ENCODE results near the gene ZNF91.
"Not testable (repeated sequence)": the region's sequence is repeated elsewhere in the genome, so short reads cannot be mapped to it uniquely, and the experiment has no call there.

The ZNF91 gene

GRCh38 chr19:23395041-23395721 is at the start of gene ZNF91:
Gene ZNF91 (minus strand): TSS chr19:23395471. CDS start chr19:23395354, 117 bp downstream.
- peak; percentile 68 to 92 for DNase-seq (ENCODE audit: low read depth in 1 of 2, low spot score in 1 of 2)

- no peak for DNase-seq (ENCODE audit: low read depth in 1 of 2, low spot score in 1 of 2)
Observed at GRCh38 chr19:23440791-23441190, 45.5 kb upstream of the ZNF91 start.

- no peak for DNase-seq (ENCODE audit: low read depth in 1 of 2, low spot score in 1 of 2)
Observed at GRCh38 chr19:23440207-23440606, 44.9 kb upstream of the ZNF91 start.

DNA sequence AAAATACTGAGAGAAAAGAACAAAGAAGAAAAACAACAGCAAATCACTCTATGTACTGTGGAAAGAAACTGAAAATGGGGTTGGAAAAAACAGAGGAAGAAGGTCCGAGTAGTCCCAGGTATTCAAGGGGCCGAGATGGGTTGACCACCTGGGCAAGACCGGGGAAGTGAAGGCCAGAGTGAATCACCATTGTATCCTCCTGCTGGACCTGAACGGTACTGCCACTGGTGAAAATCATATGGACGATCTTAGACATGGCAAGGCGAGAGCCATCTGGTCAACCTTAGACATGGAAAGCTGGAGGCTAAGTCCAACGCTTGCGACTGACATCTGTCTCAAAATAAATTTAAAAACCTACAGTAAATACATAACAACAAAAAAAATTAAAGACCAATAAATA is 44.4 kb upstream of the ZNF91 start:
- no peak for DNase-seq (ENCODE audit: low read depth in 1 of 2, low spot score in 1 of 2)

- DNase-seq (ENCODE audit: low read depth in 1 of 2, low spot score in 1 of 2), result no peak
Observed at GRCh38 chr19:23437901-23438300, 42.6 kb upstream of the ZNF91 start.

DNA sequence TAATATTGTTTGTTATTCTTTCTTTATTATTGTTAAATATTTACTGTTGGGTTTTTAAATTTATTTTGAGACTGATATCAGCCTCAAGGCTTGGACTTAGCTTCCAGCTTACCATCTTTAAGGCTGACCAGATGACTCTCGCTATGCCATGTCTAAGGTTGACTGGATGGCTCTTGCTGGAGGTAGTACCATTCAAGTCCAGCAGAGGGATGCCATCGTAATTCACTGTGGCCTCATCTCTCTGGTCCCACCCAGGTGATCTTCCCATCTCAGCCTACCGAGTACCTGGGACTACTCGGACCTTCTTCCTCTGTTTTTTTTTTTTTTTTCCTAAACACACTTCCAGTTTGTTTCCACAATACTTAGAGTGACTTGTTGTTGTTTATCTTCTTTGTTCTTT is 41.7 kb upstream of the ZNF91 start:
- DNase-seq (ENCODE audit: low read depth in 1 of 2, low spot score in 1 of 2), result no peak

DNA sequence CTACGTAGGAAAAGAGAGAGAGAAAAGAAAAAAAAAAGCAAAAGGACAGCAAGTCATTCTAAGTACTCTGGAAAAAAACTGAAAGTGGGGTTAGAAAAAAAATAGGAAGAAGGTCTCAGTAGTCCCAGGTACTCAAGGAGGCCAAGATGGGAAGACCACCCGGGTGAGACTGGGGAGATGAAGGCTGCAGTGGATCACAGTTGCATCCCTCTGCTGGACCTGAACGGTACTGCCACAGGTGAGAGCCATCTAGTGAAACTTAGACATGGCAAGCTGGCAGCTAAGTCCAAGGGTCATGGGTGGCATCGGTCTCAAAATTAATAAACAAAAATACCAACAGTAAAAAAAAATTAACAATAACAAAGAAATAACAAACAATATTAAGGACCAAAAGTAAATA is 41.0 kb upstream of the ZNF91 start:
- DNase-seq (ENCODE audit: low read depth in 1 of 2, low spot score in 1 of 2), result no peak

GRCh38 chr19:23420824-23421223 is 25.6 kb upstream of the ZNF91 start:
- DNase-seq (ENCODE audit: low read depth in 1 of 2, low spot score in 1 of 2), result no peak

DNA sequence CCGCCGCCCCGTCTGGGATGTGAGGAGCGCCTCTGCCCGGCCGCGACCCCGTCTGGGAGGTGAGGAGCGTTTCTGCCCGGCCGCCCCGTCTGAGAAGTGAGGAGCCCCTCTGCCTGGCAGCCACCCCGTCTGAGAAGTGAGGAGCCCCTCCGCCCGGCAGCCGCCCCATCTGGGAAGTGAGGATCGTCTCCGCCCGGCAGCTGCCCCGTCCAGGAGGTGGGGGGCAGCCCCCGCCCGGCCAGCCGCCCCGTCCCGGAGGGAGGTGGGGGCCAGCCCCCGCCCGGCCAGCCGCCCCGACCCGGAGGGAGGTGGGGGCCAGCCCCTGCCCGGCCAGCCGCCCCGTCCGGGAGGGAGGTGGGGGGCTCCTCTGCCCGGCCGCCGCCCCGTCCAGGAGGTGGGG is 24.0 kb upstream of the ZNF91 start:
- DNase-seq (ENCODE audit: low read depth in 1 of 2, low spot score in 1 of 2), result not testable (repeated sequence)

- DNase-seq (ENCODE audit: low read depth in 1 of 2, low spot score in 1 of 2), result no peak
Observed at GRCh38 chr19:23415561-23416191, 20.4 kb upstream of the ZNF91 start.

DNA sequence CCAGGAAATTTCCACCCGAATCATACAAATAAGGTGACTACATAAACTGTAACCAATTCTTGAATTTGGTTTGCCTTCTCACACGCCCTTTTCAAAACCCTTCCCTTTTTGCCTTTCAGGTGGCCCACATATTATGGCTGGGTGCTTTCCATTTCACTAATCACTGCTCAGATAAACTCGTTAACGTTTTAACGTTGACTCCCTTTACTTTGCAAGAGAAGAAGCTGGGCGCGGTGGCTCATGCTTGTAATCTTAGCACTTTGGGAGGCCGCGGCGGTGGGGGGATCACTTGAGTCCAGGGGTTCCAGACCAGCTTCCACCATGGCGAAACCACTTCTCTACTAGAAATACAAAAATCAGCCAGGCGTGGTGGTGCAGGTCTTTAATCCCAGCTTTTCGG is 19.8 kb upstream of the ZNF91 start:
- DNase-seq (ENCODE audit: low read depth in 1 of 2, low spot score in 1 of 2), result no peak

GRCh38 chr19:23410155-23410554 is 14.9 kb upstream of the ZNF91 start:
- no peak for DNase-seq (ENCODE audit: low read depth in 1 of 2, low spot score in 1 of 2)

DNA sequence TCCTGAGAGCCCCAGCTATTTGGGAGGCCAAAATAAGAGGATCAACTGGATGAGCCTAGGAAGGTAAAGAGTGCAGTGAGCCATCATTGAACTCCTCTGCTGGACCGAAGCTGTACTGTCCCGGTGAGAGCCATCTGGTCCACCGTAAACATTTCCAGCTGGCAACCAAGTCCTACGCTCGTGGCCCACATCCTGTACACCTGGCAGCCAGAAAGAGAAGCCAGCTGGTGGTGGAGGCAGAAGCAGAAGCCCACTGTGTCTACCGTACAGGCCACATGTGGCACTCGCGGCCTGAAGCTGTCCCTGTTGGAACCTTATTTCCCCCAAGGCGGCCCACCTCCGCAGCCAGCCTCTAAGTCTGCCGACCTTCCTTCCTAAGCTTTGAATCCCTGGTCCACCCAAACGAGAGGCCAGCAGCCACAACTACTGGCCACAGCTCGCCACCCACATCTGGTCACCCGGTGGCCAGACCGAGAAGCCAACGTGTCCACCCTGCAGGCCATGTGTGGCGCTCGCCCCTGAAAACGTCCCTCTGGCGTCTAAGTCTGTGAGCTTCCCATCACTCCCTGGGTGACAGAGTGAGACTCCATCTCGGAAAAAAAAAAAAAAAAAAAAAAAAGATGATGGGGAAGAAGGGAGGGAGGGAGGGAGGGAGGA is 14.2 kb upstream of the ZNF91 start:
- no peak for DNase-seq (ENCODE audit: low read depth in 1 of 2, low spot score in 1 of 2)

- DNase-seq (ENCODE audit: low read depth in 1 of 2, low spot score in 1 of 2), result no peak
Observed at GRCh38 chr19:23407616-23408133, 12.4 kb upstream of the ZNF91 start.

DNA sequence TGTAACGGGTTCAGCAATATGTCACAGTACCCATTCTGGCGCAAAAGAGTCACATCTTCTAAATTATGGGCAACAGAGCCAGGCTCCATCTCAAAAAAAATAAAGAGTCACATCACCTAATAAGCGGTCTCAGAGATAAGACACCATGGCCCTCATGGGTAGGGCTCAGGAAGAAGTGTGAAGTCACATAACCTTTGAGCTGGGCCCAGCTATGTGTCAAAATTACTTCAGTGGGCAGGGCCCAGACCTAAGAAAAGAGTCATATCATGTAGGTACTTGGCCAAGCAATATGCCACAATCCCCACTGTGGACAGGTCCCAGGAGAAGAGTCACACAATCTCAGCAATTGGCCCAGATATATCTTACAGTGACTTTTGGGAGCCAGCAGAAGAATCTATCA is 11.4 kb upstream of the ZNF91 start:
- no peak for DNase-seq (ENCODE audit: low read depth in 1 of 2, low spot score in 1 of 2)

- no peak for DNase-seq (ENCODE audit: low read depth in 1 of 2, low spot score in 1 of 2)
Observed at GRCh38 chr19:23406091-23406490, 10.8 kb upstream of the ZNF91 start.

- DNase-seq (ENCODE audit: low read depth in 1 of 2, low spot score in 1 of 2), result no peak
Observed at GRCh38 chr19:23404676-23405075, 9.4 kb upstream of the ZNF91 start.

- no peak for DNase-seq (ENCODE audit: low read depth in 1 of 2, low spot score in 1 of 2)
Observed at GRCh38 chr19:23403581-23404324, 8.5 kb upstream of the ZNF91 start.

DNA sequence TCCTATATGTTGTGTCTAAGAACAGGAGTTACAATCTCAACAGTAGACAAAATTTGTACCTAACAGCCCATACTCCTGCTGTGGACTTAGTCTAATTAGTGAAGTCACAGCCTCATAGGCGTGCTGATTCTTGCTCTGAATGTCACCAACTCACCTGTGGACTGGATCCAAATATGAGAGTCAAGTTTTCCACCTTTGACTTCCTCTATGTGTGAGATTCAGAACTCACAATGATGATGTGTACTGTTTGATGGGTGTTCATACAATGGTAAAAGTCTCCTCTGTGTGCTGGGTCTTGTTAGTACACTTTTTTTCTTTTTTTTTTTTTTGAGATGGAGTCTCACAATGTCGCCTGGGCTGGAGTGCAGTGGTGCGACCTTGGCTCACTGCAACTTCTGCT is 7.8 kb upstream of the ZNF91 start:
- DNase-seq (ENCODE audit: low read depth in 1 of 2, low spot score in 1 of 2), result no peak

GRCh38 chr19:23402388-23402787 is 7.1 kb upstream of the ZNF91 start:
- no peak for DNase-seq (ENCODE audit: low read depth in 1 of 2, low spot score in 1 of 2)

GRCh38 chr19:23401086-23401610 is 5.9 kb upstream of the ZNF91 start:
- DNase-seq (ENCODE audit: low read depth in 1 of 2, low spot score in 1 of 2), result no peak

Data from activated CD4-positive, alpha-beta T cell treated with anti-CD3 and anti-CD28 coated beads, Interleukin-2, amount 50 U/mL, for 24 hours (primary cell).